ENCODE results near the gene NHP2.
"Not testable (repeated sequence)": the region's sequence is repeated elsewhere in the genome, so short reads cannot be mapped to it uniquely, and the experiment has no call there.

The NHP2 gene

DNA sequence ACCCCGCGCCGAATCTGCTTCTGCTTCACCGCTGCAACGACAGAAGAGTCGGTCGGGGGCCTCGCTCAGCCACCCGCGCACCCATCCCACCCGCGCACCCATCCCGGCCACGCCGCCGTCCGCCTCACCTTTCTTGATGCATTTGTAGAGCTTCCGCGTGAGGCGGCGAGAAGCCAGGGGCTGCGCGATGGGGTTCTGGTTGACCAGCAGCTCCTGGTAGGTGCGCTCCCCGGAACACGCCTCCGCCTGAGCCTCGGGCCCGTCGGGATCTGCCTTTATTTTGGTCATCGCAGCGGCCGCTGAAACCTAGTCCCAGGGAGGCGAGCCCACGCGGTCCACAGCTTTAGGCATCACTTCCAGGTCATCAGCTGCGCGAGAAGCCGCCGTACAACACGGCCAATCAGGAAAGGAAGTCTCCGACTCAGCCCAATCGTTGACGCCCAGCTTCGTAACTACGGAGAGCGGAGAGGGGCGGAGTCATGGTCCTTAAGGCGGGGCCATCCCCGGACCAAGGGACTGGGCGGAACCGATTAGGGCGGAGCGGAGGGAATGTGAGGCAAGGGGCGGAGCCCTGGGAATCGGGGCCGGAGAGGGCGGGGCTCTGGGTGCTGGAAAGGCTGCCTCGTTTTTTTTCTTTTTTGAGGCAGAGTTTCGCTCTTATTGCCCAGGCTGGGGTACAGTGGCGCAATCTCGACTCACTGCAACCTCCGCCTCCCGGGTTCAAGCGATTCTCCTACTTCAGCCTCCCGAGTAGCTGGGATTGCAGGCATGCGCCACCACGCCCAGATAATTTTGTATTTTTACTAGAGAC lies at the start of gene NHP2:
Gene NHP2, minus strand, starts transcription at position 356 of the 811 bp plus-strand sequence. Its CDS starts 68 bp downstream, at position 288.
- peak; percentile 99 for DNase-seq

DNA sequence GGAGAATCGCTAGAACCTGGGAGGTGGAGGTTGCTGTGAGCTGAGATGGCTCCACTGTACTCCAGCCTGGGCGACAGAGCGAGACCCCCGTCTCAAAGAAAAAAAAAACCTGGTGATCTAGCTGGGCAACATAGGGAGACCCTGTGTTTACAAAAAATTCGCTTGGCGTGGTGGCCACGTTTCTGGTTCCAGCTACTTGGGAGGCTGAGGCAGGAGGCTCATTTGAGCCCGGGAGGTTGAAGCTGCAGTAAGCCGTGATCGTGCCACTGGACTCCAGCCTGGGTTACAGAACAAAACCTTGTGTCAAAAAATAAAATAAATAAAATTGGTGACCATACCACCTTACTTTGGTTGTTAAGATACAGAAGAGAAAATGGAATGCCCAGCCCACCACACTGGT lies 48.9 kb upstream of the NHP2 start:
- no peak for DNase-seq

DNA sequence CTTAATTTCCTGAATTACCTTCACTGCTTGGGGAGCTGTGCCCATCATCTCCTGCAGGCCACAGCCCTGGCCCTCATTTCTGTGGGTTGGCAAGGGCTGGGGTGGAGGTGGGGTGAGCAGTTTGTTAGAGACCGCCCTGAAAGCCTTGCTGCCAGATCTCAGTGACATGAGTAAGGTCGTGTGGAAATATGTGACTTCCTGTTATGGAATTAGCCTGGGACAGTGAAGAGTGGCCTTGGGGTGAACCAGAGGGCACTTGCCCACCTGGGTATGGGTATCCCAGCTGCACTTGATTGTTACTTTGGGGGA lies 48.2 kb upstream of the NHP2 start:
- DNase-seq: no peak

DNA sequence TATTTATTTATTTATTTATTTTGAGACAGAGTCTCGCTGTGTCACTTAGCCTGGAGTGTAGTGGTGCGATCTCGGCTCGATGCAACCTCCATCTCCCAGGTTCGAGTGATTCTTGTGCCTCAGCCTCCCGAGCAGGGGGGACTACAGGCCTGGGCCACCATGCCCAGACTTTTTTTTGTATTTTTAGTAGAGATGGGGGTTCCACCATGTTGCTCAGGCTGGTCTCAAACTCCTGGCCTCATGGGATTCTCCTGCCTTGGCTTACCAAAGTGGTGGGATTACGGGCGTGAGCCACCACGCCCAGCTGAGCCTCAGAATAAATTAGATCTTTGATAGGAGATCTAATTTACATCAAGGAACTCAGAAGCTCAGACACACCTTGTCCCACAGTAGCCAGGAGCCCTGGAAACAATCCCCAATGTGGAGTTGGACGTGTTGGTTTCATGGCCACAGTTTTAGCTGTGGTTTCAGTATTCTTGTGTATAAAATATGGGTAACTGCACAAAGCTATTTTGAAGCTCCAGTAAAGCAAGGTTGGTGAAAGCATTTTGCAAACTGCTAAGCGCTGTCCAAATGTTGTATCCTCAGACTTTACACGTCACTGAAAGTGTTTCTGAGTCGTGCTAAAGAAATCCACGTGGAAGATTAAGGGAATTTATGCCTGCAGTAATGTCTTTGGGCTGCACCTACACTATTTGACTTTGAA lies 47.7 kb upstream of the NHP2 start:
- DNase-seq: no peak

- no peak for DNase-seq
These were observed 46.1 kb upstream of the NHP2 start for GRCh38 chr5:178199581-178200434.

DNA sequence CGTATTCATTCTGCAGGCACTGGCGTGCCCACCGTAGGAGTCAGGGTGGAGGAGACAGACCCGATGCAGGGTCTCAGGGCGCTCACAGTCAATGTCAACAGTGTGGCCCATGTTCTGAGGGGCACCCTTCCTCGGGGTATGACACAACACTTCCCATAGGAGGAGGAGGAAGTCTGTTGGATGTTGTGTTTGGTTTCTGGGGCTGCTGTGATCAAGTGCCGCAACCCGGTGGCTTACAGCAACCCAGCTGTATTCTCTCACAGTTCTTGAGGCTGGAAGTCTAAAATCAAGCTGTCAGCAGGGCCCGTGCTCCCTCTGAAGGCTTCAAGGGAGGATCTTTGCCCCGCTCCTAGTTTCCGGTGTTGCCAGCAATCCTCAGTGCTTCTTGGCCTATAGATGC lies 45.0 kb upstream of the NHP2 start:
- DNase-seq: no peak

DNA sequence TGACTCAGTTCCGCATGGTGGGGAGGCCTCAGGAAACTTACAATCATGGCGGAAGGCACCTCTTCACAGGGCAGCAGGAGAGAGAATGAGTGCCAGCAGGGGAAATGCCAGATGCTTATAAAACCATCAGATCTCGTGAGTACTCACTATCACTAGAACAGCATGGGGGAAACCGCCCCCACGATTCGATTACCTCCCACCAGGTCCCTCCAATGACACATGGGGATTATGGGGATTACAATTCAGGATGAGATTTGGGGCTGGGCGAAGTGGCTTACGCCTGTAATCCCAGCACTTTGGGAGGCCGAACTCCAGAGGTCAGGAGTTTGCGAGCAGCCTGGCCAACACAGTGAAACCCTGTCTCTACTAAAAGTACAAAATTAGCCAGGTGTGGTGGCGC lies 44.5 kb upstream of the NHP2 start:
- not testable (repeated sequence) for DNase-seq

DNA sequence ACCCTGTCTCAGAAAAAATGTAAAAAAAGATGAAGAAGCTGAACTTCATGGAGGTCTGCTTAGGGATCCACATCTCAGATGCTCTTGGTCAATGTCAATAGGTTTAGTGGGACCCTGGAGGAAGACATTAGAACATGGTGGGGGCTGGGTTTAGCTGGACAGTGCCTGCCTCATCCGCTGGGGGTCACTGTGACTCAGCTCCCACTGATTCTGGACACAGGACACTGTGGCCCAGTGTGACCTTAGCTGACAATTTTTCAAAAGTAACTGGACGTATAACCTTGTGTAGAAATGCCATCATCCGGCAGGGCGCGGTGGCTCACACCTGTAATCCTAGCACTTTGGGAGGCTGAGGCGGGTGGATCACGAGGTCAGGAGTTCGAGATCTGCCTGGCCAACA lies 43.3 kb upstream of the NHP2 start:
- DNase-seq: no peak

GRCh38 chr5:178196281-178196812 lies 42.7 kb upstream of the NHP2 start:
- no peak for DNase-seq

DNA sequence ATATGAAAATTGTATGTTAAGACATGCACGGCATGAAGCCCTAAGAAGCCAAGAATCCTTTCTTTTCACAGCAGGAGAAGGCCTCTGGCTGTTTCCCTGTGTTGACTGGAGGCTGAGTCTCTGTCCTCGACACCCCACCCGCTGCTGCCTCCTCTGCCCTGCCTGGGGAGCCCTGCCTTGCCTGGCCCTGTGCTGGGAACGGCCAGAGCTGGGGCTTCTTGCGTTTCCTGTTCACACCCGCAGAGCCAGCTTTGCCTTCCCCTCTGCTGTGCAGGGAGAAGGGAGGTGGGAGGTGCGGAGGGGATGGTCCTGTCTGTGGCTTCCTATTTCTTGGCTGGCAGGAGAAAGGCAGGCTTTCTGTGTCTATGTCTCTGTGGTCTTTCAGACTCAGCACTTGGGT lies 40.3 kb upstream of the NHP2 start:
- no peak for DNase-seq

GRCh38 chr5:178193251-178193809 lies 39.6 kb upstream of the NHP2 start:
- no peak for DNase-seq

DNA sequence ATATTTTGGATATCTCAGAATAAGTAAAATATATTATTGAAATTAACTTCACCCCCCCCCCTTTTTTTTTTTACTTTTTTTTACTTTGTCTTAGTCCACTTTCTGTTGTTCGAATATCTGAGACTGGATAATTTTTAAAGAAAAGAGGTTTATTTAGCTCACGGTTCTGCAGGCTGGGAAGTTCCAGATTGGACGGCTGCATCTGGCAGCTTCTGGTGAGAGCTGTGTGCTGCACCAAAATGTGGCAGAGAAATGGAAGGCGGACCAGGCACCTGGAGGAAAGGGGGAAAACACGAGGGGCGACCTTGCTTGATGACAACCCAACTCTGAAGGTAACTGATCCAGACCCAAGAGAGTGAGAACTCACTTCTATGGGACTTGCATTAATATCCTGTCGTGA lies 39.1 kb upstream of the NHP2 start:
- DNase-seq: no peak

GRCh38 chr5:178192244-178192643 lies 38.6 kb upstream of the NHP2 start:
- no peak for DNase-seq

DNA sequence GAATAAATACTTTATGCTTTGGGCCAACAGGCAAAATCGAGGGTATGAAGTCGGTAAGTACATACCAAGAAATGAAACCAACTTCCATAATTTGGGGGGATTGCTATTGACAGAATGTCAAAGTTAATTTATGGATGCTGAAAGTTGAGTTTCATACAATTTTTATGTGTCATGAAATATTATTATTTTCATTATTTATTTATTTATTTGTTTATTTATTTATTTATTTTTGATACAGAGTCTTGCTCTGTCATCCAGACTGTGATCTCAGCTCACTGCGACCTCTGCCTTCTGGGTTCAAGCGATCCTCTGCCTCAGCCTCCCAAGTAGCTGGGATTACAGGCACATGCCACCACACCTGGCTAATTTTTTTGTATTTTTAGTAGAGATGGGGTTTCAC lies 38.0 kb upstream of the NHP2 start:
- DNase-seq: no peak

- no peak for DNase-seq
These were observed 35.7 kb upstream of the NHP2 start for GRCh38 chr5:178189433-178189832.

- DNase-seq: no peak
These were observed 33.3 kb upstream of the NHP2 start, which contains the start of gene GMCL2 for GRCh38 chr5:178187014-178187413. TSS of gene GMCL2 (minus strand) at chr5:178187371. CDS start at chr5:178187299, 72 bp downstream.

- DNase-seq: no peak
These were observed 32.7 kb upstream of the NHP2 start for GRCh38 chr5:178186427-178186826.

DNA sequence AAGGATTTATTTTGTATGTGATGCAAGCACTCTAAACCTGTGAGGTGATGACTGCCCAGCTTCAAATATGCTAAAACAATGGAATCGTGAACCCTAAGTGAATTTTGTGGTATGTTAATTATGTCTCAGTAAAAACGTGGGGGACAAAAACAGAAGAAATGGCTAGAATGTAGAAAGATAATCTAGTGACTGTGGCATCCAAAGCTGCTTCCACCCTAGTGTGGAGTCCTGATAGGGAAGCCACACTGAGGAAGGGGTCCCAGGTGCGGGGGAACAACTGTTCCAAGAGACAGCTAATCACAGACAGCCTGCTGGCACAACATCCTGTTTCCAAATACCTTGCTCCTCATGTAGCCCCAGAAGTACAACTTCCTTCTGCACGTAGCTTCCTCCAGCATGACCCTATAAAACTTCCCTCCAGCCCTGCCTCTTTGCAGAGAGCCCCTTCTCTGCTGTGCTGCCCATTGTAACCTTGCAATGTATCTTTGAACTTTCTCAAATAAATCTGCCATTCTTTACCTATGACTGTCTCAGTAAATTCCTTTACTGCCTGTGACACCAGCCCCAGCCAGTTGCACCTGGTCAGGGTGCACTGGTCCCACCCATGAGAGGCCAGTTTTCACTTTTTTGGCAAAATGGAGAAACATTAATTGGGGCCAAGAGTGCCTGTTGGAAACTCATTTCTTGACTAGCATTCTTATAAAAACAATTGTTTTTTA lies 28.6 kb upstream of the NHP2 start:
- no peak for DNase-seq

GRCh38 chr5:178180141-178180863 lies 26.6 kb upstream of the NHP2 start:
- DNase-seq: no peak

GRCh38 chr5:178177569-178177968 lies 23.9 kb upstream of the NHP2 start:
- no peak for DNase-seq

GRCh38 chr5:178176791-178177190 lies 23.1 kb upstream of the NHP2 start:
- DNase-seq: no peak

DNA sequence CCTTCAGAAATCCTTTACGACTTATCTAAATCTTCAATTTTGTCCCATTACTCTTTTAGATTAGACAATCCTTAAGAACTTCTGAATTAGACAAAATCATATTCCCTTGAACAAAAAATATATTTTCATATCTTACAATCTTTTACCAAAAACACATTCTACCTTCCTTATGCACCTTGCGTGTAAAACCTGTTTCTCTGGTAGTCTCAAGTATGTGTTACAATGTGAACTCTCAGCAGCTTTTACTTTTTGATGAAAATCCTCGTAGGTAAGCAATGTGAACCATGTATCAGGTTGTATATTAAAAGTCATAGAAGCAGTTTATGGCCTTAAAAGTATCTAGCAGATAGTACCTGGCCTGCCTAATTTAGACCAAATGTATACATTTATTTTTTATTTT lies 20.8 kb upstream of the NHP2 start:
- no peak for DNase-seq
